ENCODE measurements around the gene CD68.
"Not testable (repeated sequence)": the region's sequence is repeated elsewhere in the genome, so short reads cannot be mapped to it uniquely, and the experiment has no call there.

Gene CD68

DNA sequence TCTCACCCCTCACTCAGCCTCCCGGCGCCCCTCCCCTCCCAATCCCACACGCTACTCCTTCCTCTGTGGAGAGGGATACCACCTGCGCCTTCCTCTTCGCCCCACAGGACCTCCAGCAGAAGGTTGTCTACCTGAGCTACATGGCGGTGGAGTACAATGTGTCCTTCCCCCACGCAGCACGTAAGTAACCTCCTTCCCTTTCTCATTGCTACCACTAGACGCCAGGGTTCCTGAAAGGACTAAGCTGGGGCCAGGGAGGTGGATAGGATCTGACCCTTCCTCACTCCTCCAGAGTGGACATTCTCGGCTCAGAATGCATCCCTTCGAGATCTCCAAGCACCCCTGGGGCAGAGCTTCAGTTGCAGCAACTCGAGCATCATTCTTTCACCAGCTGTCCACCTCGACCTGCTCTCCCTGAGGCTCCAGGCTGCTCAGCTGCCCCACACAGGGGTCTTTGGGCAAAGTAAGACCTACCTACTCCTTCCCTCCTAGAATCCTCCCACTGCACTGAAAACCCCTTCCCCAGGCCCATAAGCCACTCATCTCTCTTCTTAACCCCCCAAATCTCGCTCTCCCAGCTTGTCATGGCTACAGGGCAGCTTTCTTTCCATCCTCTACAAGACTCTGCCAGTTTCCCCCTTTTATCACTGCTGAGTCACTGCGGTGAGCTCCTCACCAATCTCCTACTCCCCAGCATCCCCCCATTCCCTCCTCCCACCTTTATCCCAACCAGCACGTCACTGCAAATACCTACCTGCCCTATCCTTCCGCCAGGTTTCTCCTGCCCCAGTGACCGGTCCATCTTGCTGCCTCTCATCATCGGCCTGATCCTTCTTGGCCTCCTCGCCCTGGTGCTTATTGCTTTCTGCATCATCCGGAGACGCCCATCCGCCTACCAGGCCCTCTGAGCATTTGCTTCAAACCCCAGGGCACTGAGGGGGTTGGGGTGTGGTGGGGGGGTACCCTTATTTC lies 1.5 kb downstream of the CD68 start:
- no peak for DNase-seq (ENCODE audit: low spot score)

DNA sequence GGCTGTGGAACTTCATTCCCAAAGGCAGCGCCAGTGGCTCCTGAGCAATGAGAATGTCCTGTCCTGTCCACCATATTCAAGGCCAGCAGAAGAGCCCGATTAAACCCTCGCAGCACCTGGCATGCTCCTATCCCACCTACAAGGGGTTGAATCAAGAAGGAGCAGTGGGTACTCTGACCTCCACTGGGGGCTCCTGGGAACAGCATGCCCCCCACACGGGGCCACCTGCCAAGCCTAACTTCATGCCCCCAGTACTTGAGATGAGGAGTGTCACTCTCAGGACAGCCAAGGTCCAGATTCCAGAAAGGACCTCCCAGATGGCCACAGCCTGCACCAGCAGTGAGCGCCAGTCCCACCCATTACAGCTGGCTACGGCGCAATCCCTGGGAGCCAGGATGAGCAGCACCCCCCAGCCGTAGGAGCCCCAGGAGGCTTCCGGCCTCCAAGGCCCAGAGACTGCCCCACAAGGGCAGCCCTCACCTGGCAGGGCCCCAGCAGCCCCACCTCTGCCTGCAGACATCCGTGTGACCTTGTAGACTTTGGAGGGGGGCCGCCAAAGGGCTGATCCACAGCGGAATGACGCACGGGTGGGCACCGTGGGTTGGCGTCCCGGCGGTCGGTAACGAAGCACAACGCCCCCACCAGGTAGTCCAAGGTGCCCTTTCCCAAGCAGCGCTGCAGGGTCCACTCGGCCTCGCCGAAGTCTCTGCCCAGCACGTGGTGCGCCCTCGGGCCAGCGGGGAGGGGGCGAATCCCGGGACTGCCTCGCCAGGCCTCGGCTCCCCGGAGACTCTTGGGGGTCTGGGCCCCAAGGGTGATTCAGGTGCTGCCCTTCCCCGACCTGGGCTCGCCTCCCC lies 3.2 kb downstream of the CD68 start:
- DNase-seq (ENCODE audit: low spot score), result no peak

DNA sequence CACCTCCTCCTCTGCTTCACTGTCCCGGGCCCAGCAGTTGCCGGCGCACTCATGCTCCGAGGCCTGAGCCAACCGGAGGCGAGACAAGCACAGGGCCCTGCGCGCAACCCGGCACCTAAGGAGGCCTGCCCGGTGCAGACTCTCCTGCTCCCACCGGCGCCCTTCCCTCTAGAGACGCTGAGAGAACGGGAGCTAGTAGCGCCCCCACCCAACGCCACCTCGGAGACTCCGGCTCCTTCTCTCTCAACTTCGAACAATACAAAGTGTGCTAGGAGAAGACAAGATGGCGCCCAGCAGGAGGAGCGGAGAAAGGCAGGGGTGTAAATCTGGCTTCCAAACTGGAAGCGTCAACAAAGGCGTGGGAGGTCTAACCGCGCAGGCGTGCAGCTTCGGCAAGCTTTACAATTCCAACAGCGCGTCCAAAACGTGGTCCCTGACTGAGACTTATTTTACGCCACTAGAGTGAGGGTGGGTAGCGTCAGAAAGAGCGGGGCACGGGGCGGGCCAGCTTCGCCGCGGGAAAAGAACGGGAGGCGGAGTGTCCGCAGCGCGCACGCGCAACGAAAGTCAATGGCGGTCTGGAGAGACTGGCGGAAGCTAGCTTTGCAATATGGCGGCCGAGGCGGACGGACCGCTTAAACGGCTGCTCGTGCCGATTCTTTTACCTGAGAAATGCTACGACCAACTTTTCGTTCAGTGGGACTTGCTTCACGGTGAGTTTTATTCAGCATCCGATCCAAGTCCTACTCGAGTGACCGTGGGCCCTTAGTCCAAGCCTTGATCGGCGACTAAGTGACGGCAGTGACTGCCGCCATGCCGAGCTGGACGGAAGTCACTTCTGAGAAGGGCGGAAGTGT lies 4.0 kb downstream of the CD68 start, which contains the start of gene MPDU1:
Gene MPDU1 (plus strand): TSS at position 600 of the 857 bp plus-strand sequence. CDS start 11 bp downstream, at position 611.
- peak; percentile 84 for DNase-seq (ENCODE audit: low spot score)

DNA sequence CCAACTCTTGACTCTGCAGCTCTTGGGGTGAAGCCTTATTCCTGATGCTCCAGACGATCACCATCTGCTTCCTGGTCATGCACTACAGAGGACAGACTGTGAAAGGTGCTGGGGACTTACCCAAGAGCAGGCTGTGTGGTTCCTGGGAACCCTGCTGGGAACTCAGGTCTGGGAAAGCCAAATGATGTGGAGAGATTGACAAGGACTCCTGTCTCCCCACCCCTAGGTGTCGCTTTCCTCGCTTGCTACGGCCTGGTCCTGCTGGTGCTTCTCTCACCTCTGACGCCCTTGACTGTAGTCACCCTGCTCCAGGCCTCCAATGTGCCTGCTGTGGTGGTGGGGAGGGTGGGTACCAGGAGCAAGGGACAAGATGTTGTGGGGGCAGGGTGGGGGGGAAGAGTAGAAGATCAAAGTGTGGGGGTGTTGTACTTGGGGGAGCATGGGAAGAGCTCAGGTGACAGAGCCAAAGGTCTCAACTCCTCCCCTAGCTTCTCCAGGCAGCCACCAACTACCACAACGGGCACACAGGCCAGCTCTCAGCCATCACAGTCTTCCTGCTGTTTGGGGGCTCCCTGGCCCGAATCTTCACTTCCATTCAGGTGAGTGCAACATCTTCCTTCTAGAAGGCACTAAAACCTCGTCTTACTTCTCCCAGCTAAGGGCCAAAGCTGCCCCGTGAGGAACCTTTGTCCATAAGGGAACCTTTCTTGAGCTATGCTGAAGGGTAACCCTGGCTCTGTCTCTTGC lies 7.4 kb downstream of the CD68 start:
- DNase-seq (ENCODE audit: low spot score), result no peak

DNA sequence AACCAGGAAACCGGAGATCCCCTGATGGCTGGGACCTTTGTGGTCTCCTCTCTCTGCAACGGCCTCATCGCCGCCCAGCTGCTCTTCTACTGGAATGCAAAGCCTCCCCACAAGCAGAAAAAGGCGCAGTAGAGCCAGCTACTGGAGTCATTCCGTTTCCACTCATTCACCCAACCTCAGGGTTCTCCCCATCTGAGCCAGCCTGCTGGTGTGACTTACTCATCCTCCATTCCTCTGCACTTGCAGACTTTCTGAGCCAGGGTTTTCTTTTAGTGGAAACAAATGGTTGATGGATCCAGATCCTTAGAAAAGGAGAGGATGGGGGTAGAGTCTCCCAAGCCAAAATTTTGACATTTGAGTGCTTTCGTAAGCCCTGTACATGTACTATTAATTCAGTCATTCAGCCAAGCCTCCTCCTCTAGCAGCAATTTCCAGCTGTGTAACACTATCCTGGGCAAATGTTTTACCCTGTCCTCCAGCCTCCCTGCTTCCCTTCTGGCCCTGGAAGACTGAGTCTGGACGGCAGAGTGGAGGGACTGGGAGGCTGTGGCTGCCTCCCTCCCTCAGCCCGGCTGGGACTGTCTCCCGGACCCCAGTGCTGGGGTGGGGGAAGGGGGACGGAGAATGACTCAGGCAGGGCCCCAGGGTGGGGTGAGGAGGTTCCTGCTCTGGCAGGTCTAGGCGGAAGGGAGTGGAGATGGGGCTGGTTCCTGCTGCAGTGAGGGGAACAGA lies 8.1 kb downstream of the CD68 start:
- no peak for DNase-seq (ENCODE audit: low spot score)

DNA sequence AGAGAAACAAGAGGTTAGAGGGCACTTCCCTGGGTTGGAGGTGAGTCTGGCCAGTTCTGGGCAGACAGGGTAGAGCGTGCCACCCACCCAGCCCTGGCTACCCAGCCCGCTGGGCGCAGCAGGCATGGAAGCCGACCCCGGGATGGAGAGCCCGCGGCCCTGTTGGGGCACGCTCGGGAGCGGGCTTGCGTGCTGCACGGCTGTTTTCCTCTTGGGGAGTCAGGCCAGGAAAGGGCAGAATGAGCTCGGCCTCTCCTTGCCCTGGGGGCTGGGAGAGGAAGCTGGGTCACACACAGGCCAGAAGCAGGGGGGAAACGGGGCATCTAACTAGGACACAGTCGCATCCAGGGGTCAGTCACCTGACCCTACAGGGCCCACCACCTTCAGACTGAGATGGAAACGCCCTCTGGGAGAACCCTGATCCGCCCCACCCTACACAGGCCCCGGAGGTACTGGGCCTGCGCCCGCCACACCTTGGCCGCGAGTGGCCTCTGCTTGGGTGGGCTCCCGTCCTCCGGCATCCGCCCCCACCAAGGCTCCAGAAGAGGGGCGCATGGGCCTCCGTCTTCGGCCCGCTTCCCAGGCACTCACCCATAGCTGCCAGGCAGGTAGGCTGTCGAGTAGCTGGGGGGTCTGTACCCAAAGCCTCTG lies 9.2 kb downstream of the CD68 start:
- DNase-seq (ENCODE audit: low spot score), result no peak

GRCh38 chr17:7589204-7589868 lies 9.9 kb downstream of the CD68 start:
- DNase-seq (ENCODE audit: low spot score), result peak; percentile 66

DNA sequence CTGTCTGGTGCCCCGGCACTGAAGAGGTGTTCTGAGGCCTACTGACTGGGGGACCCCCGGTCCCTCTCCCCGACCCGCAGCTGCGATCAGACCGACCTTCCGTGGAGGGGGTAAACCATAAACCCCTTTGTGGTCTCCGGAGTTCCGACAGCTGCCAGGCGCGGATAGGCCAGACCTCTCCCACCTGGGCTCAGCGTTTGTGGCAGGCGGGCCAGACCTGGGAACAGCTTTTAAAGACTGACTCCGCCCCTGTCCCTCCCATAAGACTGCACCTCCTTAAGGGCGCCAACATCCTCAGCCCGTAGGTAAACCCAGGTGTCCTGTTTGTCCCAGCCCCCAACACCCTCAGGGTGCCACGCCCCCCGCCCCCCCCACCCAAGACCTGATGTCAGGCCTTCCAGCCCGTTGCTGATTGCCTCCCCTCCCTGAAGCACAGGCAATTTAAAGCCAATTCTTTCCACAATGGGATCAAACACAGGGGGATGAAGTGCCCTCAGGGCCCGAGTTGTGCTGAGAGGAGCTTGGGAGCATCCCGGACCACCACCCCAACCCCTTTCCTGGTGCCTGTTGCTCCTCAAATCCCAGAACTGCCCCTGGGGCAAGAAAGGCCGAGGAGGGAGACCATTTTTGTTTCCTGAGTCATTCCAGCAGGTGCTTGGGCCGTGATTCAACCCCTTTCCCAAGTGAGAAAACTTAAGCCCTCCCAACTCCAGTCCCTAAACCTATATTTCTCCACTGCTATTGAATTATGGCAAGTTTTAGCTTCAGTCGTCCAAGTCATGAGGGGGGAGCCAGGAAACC lies 10.7 kb downstream of the CD68 start, which contains the start of gene SOX15:
Gene SOX15 (minus strand): TSS at position 204 of the 801 bp plus-strand sequence. CDS start 418 bp downstream, outside the sequence.
- DNase-seq (ENCODE audit: low spot score), result no peak

GRCh38 chr17:7590743-7591142 lies 11.3 kb downstream of the CD68 start:
- peak; percentile 75 for DNase-seq (ENCODE audit: low spot score)

- no peak for DNase-seq (ENCODE audit: low spot score)
Observed at GRCh38 chr17:7591596-7591995, 12.2 kb downstream of the CD68 start.

DNA sequence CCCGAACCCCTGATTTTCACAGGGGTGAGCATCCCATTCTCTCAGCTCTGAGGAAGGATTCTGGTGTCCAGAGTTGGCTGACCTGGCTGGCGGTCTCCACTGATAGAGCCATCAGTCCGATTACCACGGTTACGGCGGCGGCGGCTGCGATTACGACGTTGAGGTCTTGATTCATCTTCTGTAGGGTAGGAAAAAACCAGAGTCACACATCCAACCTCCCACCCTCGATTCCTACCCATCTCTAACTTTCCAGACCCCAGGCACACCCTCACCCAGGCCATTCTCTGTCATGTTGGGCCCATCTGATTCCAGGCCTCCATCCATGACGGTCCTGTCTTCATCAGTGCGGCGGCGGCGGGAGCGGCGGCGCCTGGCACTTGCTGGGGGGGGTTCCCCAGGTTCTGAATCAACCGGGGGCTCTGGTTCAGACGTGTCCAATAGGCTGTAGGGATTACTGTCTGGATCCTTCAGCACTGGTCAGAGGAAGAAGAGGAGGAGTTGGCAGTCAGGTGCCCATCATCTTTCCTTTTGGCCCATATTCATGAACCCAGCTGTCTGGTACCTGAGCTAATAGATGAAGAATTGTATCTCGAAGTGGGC lies 13.1 kb downstream of the CD68 start:
- DNase-seq (ENCODE audit: low spot score), result no peak

GRCh38 chr17:7593296-7593695 lies 13.9 kb downstream of the CD68 start:
- DNase-seq (ENCODE audit: low spot score), result no peak

DNA sequence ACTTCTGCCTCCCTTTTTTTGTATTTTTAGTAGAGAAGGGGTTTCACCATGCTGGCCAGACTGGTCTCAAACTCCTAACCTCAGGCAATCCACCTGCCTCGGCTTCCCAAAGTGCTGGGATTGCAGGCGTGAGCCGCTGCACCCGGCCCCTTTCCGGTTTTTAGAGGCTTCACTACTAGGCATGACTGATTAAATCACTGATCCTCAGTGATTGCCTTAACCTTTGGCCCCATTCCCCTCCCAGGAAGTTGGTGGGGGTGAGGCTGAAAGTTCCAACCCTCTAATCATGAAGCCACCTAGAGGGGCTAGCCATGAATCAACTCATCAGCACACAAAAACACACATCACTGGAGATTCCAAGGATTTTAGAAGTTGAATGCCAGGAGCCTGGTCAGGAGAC lies 18.1 kb downstream of the CD68 start:
- not testable (repeated sequence) for DNase-seq (ENCODE audit: low spot score)

DNA sequence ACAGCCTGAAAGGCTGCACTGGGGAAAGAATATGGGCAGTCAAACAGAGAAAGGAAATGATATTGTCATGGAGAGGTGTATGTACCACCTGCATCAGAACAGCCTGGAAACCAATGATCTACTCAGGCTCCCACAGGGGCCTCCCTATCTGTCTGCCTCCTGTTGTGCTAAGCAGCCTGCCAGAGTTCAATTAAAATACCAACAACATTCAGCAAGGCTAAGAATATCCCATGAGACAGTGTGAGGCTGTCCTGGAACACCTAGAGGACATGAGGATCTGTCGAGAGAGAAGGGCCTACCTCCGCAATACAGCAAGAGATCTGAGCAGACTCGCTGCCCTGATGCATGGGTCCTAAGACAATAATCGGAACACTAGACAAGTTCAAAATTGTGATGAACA lies 26.8 kb downstream of the CD68 start:
- no peak for DNase-seq (ENCODE audit: low spot score)

DNA sequence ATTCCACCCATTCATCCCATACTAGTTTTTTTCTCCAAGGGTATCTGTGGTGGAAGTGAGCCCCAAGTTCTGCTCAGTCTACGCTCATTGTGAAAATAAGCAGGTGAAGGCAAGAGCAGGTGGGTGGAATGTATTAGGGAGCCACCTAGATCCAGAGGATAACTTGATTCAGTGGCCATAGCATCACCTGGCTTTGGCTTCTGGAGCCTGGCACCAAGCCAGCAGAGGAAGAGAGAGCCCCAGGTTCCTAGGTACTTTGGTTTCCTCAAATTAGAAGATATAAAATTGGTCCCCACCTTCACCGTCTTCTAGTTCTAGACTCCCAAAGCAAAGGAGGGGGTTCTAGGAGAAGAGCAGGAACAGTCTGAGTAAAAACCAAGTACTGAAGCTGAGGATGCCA lies 31.2 kb downstream of the CD68 start:
- no peak for DNase-seq (ENCODE audit: low spot score)

DNA sequence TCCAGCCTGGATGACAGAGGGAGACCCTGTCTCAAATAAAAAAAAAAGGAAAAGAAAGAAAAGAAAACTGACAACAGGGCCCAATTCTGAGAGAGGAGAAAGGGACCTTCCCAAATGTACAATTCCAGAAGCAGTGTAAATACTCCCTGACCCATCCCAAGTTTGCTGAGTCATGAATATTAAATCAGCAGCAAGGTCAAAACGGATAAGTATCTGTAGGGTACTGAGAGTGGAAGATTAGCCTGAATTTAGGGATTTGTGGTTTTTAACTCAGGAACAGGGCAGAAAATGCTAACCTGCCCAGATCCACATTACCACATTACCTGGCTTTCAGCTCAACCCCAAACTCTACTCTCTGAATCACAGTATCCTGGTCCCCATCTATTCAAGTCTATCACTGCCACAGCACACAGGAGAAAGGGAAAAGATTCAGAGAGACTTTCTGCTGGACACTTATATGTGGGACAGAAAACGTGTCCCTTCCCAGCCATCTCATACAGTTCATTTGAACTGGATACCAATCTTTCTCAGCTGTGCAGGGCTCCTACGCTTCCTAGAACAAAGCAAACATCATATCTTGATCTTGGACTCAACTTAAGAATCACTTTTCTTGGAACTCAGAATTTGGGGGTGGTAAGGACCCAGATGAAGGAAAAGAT lies 32.3 kb downstream of the CD68 start:
- no peak for DNase-seq (ENCODE audit: low spot score)

- DNase-seq (ENCODE audit: low spot score), result no peak
Observed at GRCh38 chr17:7612294-7612640, 32.8 kb downstream of the CD68 start.
